Astrocyte of the cerebellum (primary cell): ENCODE data around the gene PDLIM4.

Experiments
- DNase-seq: peaks from one replicate; pipeline ENCODE4 v3.0.0-alpha.2; 2011; ENCODE audit warnings: low read depth
- H3K4me3 ChIP-seq: 2 replicates; pipeline ENCODE4 v1.5.1; 2011; ENCODE audit warnings: mild to moderate bottlenecking, low read depth, low read length, moderate library complexity
- in situ Hi-C: cut with HindIII; loops from 2 replicates; pipeline ENCODE4 v1.10.0; 2017; ENCODE audit warnings: low sequenced_read_pairs
- TF ChIP-seq, protein P1 (sequence below): IDR thresholded peaks from 2 replicates; pipeline ENCODE4 v1.5.1; 2012; ENCODE audit warnings: low read length, low read depth, moderate library complexity, mild to moderate bottlenecking; ENCODE audit errors: missing control alignments

The PDLIM4 gene

GRCh38 chr5:132274050-132274792 lies 16.7 kb downstream of the PDLIM4 start:
- in situ Hi-C loops: no loop called here
- no peak for DNase-seq

GRCh38 chr5:132275367-132276220 lies 18.1 kb downstream of the PDLIM4 start:
- DNase-seq: no peak
- TF ChIP-seq, protein P1, sequence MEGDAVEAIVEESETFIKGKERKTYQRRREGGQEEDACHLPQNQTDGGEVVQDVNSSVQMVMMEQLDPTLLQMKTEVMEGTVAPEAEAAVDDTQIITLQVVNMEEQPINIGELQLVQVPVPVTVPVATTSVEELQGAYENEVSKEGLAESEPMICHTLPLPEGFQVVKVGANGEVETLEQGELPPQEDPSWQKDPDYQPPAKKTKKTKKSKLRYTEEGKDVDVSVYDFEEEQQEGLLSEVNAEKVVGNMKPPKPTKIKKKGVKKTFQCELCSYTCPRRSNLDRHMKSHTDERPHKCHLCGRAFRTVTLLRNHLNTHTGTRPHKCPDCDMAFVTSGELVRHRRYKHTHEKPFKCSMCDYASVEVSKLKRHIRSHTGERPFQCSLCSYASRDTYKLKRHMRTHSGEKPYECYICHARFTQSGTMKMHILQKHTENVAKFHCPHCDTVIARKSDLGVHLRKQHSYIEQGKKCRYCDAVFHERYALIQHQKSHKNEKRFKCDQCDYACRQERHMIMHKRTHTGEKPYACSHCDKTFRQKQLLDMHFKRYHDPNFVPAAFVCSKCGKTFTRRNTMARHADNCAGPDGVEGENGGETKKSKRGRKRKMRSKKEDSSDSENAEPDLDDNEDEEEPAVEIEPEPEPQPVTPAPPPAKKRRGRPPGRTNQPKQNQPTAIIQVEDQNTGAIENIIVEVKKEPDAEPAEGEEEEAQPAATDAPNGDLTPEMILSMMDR: no peak
- H3K4me3 ChIP-seq: no peak overlapping the region
- in situ Hi-C loops: no loop called here

More at GRCh38 chr5:132274050-132274792, 16.7 kb downstream of the PDLIM4 start:
- TF ChIP-seq, protein P1: no peak
- no peak overlapping the region for H3K4me3 ChIP-seq

GRCh38 chr5:132277256-132277655 lies 19.8 kb downstream of the PDLIM4 start:
- TF ChIP-seq, protein P1: no peak
- DNase-seq: no peak
- in situ Hi-C loops: no loop called here
- no peak overlapping the region for H3K4me3 ChIP-seq

GRCh38 chr5:132277971-132278853 lies 20.7 kb downstream of the PDLIM4 start:
- in situ Hi-C loops: no loop called here
- TF ChIP-seq, protein P1: no peak
- DNase-seq: no peak
- no peak overlapping the region for H3K4me3 ChIP-seq

- TF ChIP-seq, protein P1: no peak
- in situ Hi-C loops: no loop called here
- no peak overlapping the region for H3K4me3 ChIP-seq
- no peak for DNase-seq
Measured at GRCh38 chr5:132279801-132280200, 22.3 kb downstream of the PDLIM4 start.
